Measurements from ENCODE around the gene ST6GAL1.

The ST6GAL1 gene

GRCh38 chr3:186990878-186991308, 60.6 kb downstream of the ST6GAL1 start:
- no peak for TF ChIP-seq TAF1 (IDR thresholded peaks at IDR 0.05; ENCODE audit: low read depth)
- no peak for TF ChIP-seq MAX (IDR thresholded peaks at IDR 0.05)
- TF ChIP-seq EGR1 (IDR thresholded peaks at IDR 0.05), result no peak
- TF ChIP-seq USF1 (IDR thresholded peaks at IDR 0.05), result no peak
- TF ChIP-seq REST (IDR thresholded peaks at IDR 0.05; ENCODE audit: low read depth), result no peak
- no peak for TF ChIP-seq RAD21 (IDR thresholded peaks at IDR 0.05; ENCODE audit: low read depth)
- TF ChIP-seq NFIC (IDR thresholded peaks at IDR 0.05), result no peak
- no peak for TF ChIP-seq TCF12 (IDR thresholded peaks at IDR 0.05; ENCODE audit: low read depth)
- TF ChIP-seq TEAD4 (IDR thresholded peaks at IDR 0.05), result no peak
- TF ChIP-seq EP300 (IDR thresholded peaks at IDR 0.05; ENCODE audit: borderline replicate concordance), result no peak
- TF ChIP-seq FOXM1 (IDR thresholded peaks at IDR 0.05; ENCODE audit: borderline replicate concordance, low read depth), result no peak

GRCh38 chr3:186991470-186991869, 61.1 kb downstream of the ST6GAL1 start:
- TF ChIP-seq YY1 (IDR thresholded peaks at IDR 0.05; ENCODE audit: low read depth) (no peak), USF1 (IDR thresholded peaks at IDR 0.05) (no peak), RAD21 (IDR thresholded peaks at IDR 0.05; ENCODE audit: low read depth) (no peak), EGR1 (IDR thresholded peaks at IDR 0.05) (no peak), FOXM1 (IDR thresholded peaks at IDR 0.05; ENCODE audit: borderline replicate concordance, low read depth) (no peak), TEAD4 (IDR thresholded peaks at IDR 0.05) (no peak), TCF12 (IDR thresholded peaks at IDR 0.05; ENCODE audit: low read depth) (no peak), NFIC (IDR thresholded peaks at IDR 0.05) (no peak), CEBPB (IDR thresholded peaks at IDR 0.05) (no peak), CREB1 (IDR thresholded peaks at IDR 0.05; ENCODE audit: low read depth) (no peak), EP300 (IDR thresholded peaks at IDR 0.05; ENCODE audit: borderline replicate concordance) (no peak), MAX (IDR thresholded peaks at IDR 0.05) (no peak), TAF1 (IDR thresholded peaks at IDR 0.05; ENCODE audit: low read depth) (no peak), ZBTB7A (IDR thresholded peaks at IDR 0.05; ENCODE audit: low read depth) (no peak)

- TF ChIP-seq ZBTB7A (IDR thresholded peaks at IDR 0.05; ENCODE audit: low read depth) (no peak), EP300 (IDR thresholded peaks at IDR 0.05; ENCODE audit: borderline replicate concordance) (no peak), CEBPB (IDR thresholded peaks at IDR 0.05) (no peak), TCF12 (IDR thresholded peaks at IDR 0.05; ENCODE audit: low read depth) (no peak), RAD21 (IDR thresholded peaks at IDR 0.05; ENCODE audit: low read depth) (no peak), CREB1 (IDR thresholded peaks at IDR 0.05; ENCODE audit: low read depth) (no peak), TAF1 (IDR thresholded peaks at IDR 0.05; ENCODE audit: low read depth) (no peak), FOXM1 (IDR thresholded peaks at IDR 0.05; ENCODE audit: borderline replicate concordance, low read depth) (no peak), TEAD4 (IDR thresholded peaks at IDR 0.05) (no peak), NFIC (IDR thresholded peaks at IDR 0.05) (no peak), YY1 (IDR thresholded peaks at IDR 0.05; ENCODE audit: low read depth) (no peak), USF1 (IDR thresholded peaks at IDR 0.05) (no peak), MAX (IDR thresholded peaks at IDR 0.05) (no peak), EGR1 (IDR thresholded peaks at IDR 0.05) (no peak), REST (IDR thresholded peaks at IDR 0.05; ENCODE audit: low read depth) (no peak)
These were observed 63.0 kb downstream of the ST6GAL1 start for GRCh38 chr3:186993210-186993782.

- no peak for TF ChIP-seq CREB1 (IDR thresholded peaks at IDR 0.05; ENCODE audit: low read depth)
- no peak for TF ChIP-seq NFIC (IDR thresholded peaks at IDR 0.05)
These were observed 64.0 kb downstream of the ST6GAL1 start for GRCh38 chr3:186994000-186994955.

Data from Ishikawa (cell line).